ENCODE results near the gene GSTT2B.
"Not testable (repeated sequence)": the region's sequence is repeated elsewhere in the genome, so short reads cannot be mapped to it uniquely, and the experiment has no call there.

GSTT2B gene

DNA sequence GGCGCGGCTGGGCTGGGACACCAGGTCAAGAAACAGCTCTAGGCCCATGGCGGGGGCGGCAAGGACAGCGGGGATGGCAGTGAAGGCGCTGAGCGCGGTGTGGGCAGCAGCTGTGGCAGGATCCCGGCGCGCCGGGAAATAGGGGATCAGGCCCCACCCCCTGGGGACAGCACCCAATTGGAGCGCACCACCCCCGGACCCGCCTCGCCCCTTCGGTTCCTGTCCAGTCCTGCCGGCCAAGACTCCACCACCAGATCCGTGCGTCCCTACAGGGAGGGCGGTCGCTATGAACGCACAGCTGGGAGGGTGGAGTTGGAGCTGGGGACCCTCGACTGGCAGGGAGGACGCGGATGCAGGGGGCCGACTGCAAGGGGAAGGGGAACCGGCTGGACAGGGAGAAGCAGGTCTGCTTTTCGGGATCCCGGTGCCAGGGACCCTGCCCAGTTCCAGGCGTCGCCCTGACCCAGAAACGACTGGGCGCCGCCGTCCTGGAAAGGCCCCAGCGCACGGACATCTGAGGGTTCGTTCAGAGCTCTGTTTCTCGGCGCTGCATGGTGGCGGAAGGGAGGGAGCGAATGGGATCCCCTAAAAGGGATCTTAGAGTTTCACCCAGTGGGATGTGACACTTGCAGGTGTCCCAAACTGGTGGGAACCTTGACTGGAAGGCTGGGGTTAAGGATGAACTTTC, at the start of gene GSTT2B:
TSS of gene GSTT2B (minus strand) at position 112 of the 688 bp plus-strand sequence. CDS start at position 48, 64 bp downstream.
- DNase-seq, result not testable (repeated sequence)

DNA sequence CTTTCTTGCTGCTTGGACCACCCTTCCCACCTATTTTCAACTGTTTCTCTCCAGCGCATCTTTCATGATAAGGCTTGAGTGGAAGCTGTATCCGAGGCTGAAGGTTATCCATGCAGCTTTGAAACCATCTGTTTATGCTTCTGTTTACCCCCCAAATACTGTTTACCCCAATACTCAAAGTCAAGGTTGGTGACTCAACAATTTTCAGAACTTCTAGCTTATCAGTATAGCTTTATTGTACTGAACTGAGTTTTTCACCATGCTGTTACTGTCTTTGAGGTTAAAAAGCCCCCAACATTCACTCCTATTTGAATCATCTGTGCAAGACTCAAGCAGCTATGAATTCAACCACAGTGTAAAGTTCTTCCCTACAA, 49.0 kb upstream of the GSTT2B start:
- no peak for DNase-seq

DNA sequence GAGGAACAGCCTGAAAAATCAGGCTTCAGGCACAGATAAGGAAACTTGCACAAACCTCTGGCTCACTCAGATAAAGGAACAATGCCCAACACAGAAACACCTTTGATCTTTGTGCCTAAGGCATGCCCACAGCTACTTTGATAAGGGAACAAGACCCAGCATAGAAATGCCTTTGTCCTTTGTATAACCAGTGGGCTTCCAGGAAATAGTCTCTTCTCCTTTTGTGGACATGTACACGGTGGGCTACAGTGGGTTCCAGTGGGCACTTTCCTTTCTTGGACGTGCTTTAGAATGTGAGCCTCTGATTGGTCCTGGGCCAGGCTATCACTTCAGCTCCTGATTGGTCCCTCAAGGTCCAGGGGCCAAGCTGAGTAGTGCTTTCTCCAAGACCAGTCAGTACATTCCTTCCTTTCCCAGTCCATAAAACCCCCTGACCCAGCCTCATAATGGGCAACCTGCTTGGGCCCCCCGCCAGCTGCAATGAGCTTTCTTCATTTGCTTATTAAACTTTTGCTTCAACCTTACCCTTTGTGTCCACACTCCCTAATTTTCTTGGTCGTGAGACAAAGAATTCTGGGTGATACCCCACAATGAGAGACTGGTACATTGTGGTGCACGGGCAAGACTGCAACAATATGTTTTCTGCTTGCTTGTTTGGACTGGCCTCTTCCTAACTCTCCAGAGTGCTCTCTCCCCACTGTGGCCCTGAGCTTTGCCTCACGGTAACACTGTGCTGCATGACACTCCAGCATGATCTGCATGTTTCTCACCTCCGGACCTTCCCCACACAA, 48.4 kb upstream of the GSTT2B start:
- no peak for DNase-seq

DNA sequence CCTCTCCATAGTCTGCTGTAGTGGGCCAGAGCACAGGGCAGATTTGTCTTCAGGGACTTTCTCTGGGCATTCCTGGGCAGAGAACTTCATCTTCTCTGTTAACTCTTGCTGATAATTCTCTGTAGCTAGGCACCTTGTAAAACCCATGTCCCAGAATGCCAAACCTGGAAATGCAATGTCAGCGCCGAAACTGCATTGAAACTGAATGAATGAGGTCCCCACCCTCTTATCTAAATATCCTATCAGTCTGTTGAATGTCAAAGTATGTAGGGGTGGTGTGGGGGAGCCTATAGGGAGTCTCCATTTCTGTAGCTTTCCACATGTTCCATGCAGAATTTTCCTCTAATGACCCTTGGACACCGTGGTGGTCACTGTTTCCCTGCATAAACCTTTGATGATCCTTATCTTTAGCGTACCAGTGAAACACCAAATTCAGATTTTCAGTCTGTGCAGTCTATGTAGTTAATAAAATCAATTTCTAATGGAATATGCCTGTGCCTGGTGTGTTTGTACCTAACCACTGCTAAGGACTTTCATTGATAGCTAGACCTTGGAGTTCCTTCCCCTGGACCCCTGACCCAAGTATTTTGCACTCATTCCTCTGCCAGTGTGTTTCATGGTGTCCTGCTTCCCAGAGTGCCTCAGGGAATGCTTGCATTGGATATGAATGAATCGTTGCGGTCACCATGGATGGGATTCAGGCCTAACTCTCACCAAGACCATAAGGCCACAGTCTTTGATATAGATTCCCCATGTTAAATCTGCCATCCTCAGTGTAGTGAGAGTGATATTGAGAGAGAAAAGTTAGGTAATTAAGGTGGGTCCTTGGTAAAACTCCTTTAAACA, 47.6 kb upstream of the GSTT2B start:
- DNase-seq, result no peak

DNA sequence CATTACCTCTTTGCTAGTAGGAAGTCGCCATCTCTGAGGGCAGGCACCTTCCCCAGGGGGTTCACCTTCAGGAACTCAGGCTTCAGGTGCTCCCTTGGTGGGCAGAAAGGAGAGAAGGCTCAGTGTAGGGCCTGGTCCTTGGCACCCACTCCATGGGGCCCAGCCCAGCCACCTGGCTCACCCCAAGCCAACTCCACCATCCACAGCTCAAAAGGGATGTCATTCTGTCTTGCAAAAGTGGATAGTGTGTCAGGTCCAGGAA, 47.0 kb upstream of the GSTT2B start:
- no peak for DNase-seq

DNA sequence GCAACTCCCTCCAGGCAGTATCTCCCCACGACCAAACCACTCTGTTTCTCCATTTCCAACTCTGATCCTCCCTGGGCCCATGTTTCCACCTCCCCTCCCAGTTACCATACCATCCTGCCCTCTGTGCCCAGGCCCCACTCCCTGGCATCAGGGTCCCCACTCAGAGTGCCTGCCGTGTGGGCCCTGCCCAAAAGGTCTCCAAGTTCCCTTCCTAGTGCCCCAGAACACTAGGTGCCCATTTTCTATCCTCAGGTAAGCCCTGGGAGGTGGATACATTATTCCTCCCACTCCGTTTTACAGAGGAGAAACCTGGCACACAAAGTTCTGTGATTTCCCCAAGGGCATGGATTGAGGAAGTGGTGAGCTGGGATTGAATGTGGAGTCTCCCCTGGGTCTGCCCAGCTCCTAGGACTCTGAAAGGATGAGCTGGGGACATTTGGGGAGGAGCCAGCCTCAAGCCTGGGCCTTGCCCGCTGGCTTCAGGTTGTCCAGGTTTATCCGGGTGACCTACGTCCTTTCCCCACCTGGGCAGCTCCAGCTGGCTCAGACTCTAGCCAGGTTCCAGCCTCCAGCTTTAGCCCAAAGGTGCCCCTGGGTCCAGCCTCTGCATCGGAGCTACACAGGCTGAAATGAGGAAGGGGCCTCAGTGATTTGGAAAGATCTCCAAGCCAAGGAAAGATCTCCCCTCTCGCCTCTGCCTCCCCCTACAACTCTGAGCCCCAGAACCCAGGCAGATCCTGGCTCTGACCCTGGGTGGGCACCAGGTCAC, 46.4 kb upstream of the GSTT2B start:
- DNase-seq, result no peak

DNA sequence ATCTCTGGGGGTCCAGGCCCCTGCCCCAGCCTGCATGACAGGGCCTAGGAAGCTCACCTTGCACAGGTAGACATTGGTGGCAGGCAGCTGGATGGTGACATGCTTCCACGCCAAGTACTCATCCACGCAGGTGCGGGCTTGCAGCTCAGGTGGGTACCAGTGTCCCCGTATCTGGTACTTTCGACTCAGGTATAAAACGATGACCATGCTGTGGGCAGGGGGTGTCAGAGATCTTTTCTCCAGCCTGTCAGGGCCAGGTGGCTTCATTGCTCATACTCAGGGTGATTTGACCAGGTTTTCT, 45.9 kb upstream of the GSTT2B start:
- DNase-seq, result no peak

- DNase-seq, result no peak
Measured at GRCh38 chr22:24006207-24006913, 45.4 kb upstream of the GSTT2B start.

DNA sequence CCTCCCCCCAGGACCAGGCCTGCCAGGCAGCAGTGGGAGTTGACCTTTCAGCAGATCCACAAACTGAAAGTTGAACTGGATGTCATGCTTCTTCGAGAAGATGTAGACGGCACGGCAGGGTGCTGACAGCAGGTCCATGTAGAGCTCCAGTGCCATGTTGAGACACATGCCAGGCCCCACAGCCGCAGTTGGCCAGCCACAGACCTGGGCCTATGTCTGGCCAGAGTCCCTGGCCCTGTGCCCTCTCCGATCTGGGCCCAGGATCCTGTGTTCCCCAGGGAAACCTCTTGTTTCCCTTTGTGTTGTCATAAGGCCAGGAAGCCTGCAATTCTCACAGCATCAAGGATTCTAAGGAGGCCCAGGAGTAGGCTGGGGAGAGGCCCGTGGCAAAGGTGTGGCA, 44.2 kb upstream of the GSTT2B start, which contains the start of gene GSTT4:
TSS of gene GSTT4 (minus strand) at position 253 of the 400 bp plus-strand sequence. CDS start at position 156, 97 bp downstream.
- DNase-seq, result no peak

GRCh38 chr22:24003887-24004286, 42.9 kb upstream of the GSTT2B start:
- no peak for DNase-seq

GRCh38 chr22:24002851-24003250, 41.9 kb upstream of the GSTT2B start:
- no peak for DNase-seq

DNA sequence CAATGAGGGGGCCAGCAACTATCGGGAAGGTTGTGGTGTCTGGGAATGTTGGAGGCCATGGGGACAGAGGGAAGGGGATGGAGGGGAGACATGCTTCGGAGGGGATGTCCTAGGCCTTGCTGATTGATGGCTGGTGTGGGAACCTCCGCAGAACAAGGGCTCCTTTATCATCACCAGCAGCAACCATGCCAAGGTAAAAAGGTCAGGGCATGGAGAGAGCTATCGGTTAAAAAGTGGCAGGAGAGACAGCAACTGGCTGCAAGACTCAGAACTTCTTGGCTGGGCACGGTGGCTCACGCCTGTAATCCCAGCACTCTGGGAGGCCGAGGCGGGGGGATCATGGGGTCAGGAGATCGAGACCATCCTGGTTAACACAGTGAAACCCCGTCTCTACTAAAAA, 41.3 kb upstream of the GSTT2B start:
- DNase-seq, result no peak

DNA sequence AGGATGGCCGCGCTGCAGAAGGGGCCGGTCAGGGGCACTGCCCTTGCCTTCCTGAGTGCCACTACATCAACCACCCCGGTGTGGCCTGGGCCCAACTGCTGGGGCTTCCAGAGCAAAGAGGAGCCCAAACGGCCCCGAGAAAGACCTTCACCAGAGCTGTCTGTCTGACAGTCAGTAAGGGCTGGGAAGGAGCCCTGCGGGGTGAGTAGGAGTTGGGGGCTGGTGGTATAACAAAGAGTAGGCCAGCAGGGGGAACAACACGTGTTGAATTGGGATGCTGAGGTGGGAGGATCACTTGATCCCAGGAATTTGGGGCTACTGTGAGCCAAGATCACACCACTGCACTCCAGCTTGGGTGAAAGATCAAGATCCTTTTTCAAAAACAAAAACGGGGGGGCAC, 40.3 kb upstream of the GSTT2B start:
- no peak for DNase-seq

GRCh38 chr22:23999779-24000178, 38.8 kb upstream of the GSTT2B start:
- DNase-seq, result not testable (repeated sequence)

- DNase-seq, result no peak
Measured at GRCh38 chr22:23997092-23997491, 36.1 kb upstream of the GSTT2B start.

- not testable (repeated sequence) for DNase-seq
Measured at GRCh38 chr22:23993581-23994177, 32.7 kb upstream of the GSTT2B start.

- not testable (repeated sequence) for DNase-seq
Measured at GRCh38 chr22:23993080-23993479, 32.1 kb upstream of the GSTT2B start.

GRCh38 chr22:23989583-23990244, 28.7 kb upstream of the GSTT2B start:
- peak; percentile 6 for DNase-seq

- DNase-seq, result not testable (repeated sequence)
Measured at GRCh38 chr22:23986538-23987178, 25.7 kb upstream of the GSTT2B start.

- DNase-seq, result not testable (repeated sequence)
Measured at GRCh38 chr22:23986089-23986488, 25.1 kb upstream of the GSTT2B start.

GRCh38 chr22:23984430-23984829, 23.4 kb upstream of the GSTT2B start:
- peak; percentile 44 for DNase-seq

All from inflammatory macrophage treated with lipopolysaccharide for 4 hours (primary cell).